Activated naive CD4-positive, alpha-beta T cell (primary cell): ENCODE measurements around the gene LILRB1.
"Not testable (repeated sequence)": the region's sequence is repeated elsewhere in the genome, so short reads cannot be mapped to it uniquely, and the experiment has no call there.

Experiments used
- DNase-seq, 4 experiments: peaks; one replicate each; lab custom pipeline; 2025; lab: John Stamatoyannopoulos, UW

The LILRB1 gene

GRCh38 chr19:54630262-54630661, at the start of gene LILRB1:
Gene LILRB1 (plus strand): TSS chr19:54630484. CDS start chr19:54631074, 590 bp downstream.
- DNase-seq = not testable (repeated sequence)

DNA sequence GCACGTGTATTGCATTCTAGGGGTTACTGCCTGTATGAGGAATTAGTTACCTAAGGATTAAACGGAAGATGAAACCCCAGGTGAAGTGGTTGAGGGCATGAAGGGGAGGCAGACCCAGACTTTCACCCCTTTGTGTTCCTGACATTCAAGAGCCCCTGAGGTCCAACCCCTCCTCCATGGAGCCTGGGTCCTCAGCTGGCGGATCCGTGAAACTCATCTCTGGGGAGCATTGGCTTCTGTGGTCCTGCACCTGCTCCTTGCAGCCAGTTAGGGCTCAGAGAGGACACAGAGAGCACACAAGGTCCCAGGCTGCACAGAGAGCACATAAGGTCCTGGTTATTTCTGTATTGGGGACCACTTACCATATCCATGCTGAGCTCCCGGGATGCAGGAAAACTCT, 43.9 kb upstream of the LILRB1 start:
- no peak for DNase-seq

DNA sequence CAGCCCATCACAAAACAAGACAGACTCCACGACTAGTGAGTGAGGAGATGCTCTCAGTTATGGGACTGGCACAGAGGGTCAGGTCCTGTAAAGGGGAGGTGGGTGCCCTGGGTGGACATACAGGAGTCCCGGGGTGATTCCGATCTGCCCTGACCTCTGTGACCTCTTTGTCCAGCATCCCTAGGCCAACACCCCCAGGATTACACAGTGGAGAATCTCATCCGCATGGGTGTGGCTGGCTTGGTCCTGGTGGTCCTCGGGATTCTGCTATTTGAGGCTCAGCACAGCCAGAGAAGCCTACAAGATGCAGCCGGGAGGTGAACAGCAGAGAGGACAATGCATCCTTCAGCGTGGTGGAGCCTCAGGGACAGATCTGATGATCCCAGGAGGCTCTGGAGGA, 43.3 kb upstream of the LILRB1 start:
- no peak for DNase-seq

GRCh38 chr19:54593445-54593844, 36.8 kb upstream of the LILRB1 start, which contains the start of gene LILRA1:
Gene LILRA1 (plus strand): TSS chr19:54593632. CDS start chr19:54594245, 613 bp downstream.
- DNase-seq = not testable (repeated sequence)

- DNase-seq = not testable (repeated sequence)
Observed at GRCh38 chr19:54593931-54594626, 36.2 kb upstream of the LILRB1 start.

- no peak for DNase-seq
Observed at GRCh38 chr19:54594737-54595136, 35.5 kb upstream of the LILRB1 start.

DNA sequence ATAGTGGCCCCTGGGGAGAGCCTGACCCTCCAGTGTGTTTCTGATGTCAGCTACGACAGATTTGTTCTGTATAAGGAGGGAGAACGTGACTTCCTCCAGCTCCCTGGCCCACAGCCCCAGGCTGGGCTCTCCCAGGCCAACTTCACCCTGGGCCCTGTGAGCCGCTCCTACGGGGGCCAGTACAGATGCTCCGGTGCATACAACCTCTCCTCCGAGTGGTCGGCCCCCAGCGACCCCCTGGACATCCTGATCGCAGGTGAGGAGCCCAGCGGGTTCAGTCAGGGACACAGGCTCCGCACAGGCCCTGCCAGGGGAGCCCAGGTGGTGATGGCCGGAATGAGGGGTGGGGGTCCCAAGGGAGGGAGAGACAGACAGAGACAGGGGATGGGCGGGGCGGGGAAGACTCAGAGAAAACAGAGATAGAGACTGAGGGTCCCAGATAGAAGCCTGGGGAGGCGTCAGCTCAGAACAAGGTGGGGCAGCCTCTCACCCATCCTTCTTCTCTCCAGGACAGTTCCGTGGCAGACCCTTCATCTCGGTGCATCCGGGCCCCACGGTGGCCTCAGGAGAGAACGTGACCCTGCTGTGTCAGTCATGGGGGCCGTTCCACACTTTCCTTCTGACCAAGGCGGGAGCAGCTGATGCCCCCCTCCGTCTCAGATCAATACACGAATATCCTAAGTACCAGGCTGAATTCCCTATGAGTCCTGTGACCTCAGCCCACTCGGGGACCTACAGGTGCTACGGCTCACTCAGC, 34.4 kb upstream of the LILRB1 start:
- DNase-seq = not testable (repeated sequence)

DNA sequence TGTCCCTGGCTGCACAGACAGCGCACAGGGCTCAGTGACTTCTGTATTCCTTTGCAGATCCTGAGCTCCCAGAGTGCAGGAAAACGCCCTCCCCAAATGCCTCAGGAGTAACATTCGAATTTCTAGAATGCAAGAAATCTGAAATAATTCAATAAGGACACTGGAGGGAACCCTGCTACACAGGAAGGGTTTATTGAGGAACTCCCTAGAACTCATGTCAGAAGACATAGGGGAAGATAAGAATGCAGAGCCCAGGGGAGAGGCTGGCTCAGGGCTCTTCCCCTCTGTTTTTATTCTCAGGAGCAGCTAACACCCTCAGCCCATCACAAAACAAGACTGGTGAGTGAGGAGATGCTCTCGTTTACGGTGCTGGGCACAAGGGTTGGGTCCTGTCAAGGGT, 30.1 kb upstream of the LILRB1 start:
- DNase-seq = no peak

GRCh38 chr19:54606230-54606629, 24.1 kb upstream of the LILRB1 start:
- DNase-seq = no peak

GRCh38 chr19:54606891-54607784, 23.1 kb upstream of the LILRB1 start:
- no peak for DNase-seq

DNA sequence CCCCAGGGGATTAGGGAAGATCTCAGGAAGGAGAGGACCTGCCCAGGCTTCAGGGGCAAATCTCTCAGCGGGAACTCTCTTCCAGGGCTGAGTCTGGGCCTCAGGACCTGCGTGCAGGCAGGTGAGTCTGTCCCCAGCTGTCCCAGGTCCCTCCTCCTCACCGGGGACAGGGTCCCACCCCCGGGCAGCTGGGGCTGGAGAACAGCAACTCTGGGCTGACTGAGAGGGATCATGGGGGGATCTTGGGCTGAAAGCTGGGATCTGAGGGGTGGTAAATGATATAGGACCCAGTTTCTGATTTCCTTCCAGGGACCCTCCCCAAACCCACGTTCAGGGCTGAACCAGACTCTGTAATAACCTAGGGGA, 22.5 kb upstream of the LILRB1 start:
- DNase-seq = no peak

DNA sequence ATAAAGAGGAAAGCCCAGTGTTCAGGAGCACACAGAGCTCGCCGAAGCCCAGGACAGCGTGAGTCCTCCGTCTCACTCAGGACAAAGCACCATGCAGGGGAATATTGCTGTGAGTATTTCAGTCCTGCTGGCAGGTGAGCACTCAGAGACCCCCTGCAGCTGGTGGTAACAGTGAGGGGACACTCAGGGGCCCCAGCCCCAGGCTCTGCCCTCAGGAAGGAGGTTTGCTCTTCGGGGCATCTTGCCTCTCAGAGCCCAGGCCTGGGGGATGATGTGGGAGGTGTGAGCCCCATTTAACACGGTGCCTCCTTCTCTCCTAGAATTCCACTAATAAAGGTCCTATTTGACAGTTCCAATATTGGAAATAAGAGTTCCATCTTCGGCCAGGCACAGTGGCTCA, 22.1 kb upstream of the LILRB1 start:
- DNase-seq = no peak

DNA sequence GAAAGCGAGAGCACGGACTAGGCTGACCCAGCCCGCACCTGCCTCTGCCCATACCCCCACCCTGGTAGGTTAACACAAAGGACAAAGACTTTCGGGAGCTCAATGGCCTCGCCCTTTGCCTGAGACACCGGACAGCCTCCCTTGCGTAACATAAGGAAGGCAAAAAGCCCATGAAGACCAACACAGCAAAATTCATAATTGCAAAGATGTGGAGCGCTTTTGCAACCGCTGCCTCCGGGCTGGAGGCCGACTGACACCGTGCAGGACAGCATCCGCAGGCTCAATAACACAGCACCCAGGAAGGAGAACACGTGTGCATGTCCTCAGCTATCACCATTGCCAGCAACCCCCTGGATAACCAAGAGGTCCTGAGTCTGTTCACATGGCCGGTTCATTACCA, 21.5 kb upstream of the LILRB1 start:
- DNase-seq = no peak

- no peak for DNase-seq
Observed at GRCh38 chr19:54609356-54609791, 20.9 kb upstream of the LILRB1 start.

GRCh38 chr19:54612428-54612827, 17.9 kb upstream of the LILRB1 start:
- no peak for DNase-seq

DNA sequence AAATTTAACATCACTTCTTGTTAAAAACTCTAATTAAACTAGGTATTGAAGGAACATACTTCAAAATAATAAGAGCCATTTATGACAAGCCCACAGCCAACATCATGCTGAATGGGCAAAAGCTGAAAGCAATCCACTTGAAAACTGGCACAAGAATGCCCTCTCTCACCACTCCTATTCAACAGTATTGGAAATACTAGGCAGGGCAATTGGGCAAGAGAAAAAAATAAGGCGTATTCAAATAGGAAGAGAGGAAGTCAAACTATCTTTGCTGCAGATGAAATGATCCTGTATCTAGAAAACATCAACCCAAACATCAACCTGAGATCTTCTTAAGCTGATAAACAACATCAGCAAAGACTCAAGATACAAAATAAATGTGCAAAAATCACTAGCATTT, 15.6 kb upstream of the LILRB1 start:
- no peak for DNase-seq

GRCh38 chr19:54616057-54616456, 14.2 kb upstream of the LILRB1 start:
- DNase-seq = no peak

DNA sequence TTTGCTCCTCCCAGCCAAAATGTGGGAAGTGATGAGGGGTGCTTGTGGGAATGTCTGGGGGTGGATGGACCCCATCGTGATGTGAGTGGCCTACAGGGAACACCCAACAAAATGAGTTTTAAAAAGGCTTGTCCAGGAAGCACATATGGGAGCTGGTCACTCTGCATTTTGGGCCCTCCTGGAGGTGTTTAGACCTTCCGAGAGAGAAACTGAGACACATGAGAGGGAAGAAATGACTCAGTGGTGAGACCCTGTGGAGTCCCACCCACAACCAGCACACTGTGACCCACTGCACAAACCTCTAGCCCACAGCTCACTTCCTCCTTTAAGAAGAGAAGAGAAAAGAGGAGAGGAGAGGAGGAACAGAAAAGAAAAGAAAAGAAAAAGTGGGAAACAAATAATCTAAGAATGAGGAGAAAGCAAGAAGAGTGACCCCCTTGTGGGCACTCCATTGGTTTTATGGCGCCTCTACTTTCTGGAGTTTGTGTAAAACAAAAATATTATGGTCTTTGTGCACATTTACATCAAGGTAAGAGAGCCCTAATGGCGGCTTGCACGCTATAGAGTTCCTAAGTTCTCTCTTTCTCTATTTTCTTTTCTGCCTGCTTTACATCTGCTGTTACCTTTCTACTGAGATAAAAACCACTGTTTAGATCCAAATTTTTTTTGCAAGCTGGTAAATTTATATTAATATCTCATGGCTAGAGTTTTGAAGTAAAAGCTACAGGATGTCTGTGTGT, 13.3 kb upstream of the LILRB1 start:
- no peak for DNase-seq

DNA sequence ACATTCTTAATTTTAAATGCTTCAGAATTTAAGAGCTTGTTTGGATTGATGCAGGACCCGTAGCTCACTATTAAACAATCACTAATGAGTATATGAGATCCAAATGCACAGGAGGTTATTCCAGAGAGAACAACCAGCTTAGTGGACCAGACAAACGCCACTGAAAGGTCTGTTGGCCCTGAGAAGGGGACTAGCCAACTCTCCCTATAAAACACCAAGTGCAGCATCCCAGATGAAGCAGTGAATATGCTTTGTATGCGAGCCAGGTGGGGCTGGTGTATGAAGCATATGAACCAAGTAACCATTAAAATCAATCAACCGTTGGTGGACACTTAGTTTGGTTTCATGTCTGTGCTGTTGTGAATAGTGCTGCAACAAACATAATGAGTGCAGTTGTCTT, 9.8 kb upstream of the LILRB1 start:
- no peak for DNase-seq

DNA sequence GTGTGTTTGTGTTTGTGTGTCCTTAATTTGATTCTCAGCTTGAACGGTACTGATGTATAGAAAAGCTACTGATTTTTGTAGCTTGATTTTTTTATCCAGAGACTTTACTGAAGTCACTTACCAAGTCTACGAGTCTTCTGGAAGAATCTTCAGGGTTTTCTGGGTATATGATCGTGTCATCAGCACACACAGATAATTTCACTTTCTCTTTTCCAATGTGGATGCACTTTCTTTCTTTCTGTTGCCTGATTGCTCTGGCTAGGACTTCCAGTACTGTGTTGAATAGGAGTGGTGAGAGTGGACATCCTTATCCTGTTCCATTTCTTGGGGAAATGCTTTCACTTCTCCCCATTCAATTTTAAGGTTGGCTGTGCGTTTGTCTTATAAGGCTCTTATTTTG, 7.9 kb upstream of the LILRB1 start:
- no peak for DNase-seq

GRCh38 chr19:54624234-54624633, 6.0 kb upstream of the LILRB1 start:
- DNase-seq = not testable (repeated sequence)
